Naive thymus-derived CD4-positive, alpha-beta T cell (primary cell): ENCODE data around the gene BID. TPM values are rescaled to one million over a fixed set of nuclear protein-coding genes. Genes with fewer than 3 reads are reported as not detected.
"Not testable (repeated sequence)": the region's sequence is repeated elsewhere in the genome, so short reads cannot be mapped to it uniquely, and the experiment has no call there.

Experiments used
- ATAC-seq: fragments of 150-1000 bp; cut with Tn5 transposase; 2 replicates; pipeline ENCODE4 v1.10.0; 2021; ENCODE audit warnings: mild to moderate bottlenecking, moderate library complexity
- CTCF ChIA-PET: fragments of 350-600 bp; sonication (Branson Sonifier 250); formaldehyde crosslinking; loops from one replicate; lab custom pipeline; 2021; ENCODE audit warnings: antibody characterized with exemption; lab: Charles Lee
- POLR2A ChIA-PET: fragments of 350-600 bp; sonication (Branson Sonifier 250); formaldehyde crosslinking; loops from one replicate; lab custom pipeline; 2021; ENCODE audit warnings: antibody characterized with exemption, inconsistent platforms; lab: Charles Lee
- DNase-seq, 9 donors: peaks; one replicate each; pipeline versions ENCODE4 v3.0.0 to v3.0.0-alpha.2; 2020 to 2022; ENCODE audit warnings: mixed read lengths in 1 of 9
- H3K27ac ChIP-seq: one replicate; pipeline ENCODE4 v1.7.0; 2013; ENCODE audit warnings: mild to moderate bottlenecking, low read depth, low read length, moderate library complexity
- H3K27me3 ChIP-seq, 2 donors: one replicate each; pipeline ENCODE4 v1.7.0; 2013; ENCODE audit warnings: low read length in 2 of 2, mild to moderate bottlenecking in 2 of 2, moderate library complexity in 2 of 2; ENCODE audit not compliant: control insufficient read depth in 2 of 2, insufficient read depth in 2 of 2
- H3K36me3 ChIP-seq, 3 experiments: 1 replicate in 2 of 3; 2 replicates in 1 of 3; pipeline ENCODE4 v1.7.0; 2013; ENCODE audit warnings: low read length in 3 of 3, mild to moderate bottlenecking in 3 of 3, moderate library complexity in 1 of 3; ENCODE audit not compliant: insufficient read depth in 3 of 3, control insufficient read depth in 2 of 3
- H3K4me1 ChIP-seq, 2 donors: one replicate each; pipeline ENCODE4 v1.7.0; 2013; ENCODE audit warnings: low read length in 2 of 2, mild to moderate bottlenecking in 2 of 2, moderate library complexity in 1 of 2; ENCODE audit not compliant: control insufficient read depth in 2 of 2, insufficient read depth in 2 of 2
- H3K4me3 ChIP-seq: 2 replicates; pipeline ENCODE4 v1.7.0; 2013; ENCODE audit warnings: mild to moderate bottlenecking, low read length
- H3K9me3 ChIP-seq, 3 experiments: 1 replicate in 2 of 3; 2 replicates in 1 of 3; pipeline ENCODE4 v1.7.0; 2013; ENCODE audit warnings: low read length in 3 of 3; ENCODE audit not compliant: control insufficient read depth in 2 of 3
- H3K27ac Mint-ChIP-seq, 9 donors: one replicate each; pipeline ENCODE4 v1.8.0; 2020 to 2022; ENCODE audit warnings: mixed read lengths in 9 of 9, mild to moderate bottlenecking in 8 of 9, moderate library complexity in 5 of 9, inconsistent platforms in 2 of 9
- H3K27me3 Mint-ChIP-seq, 5 donors: one replicate each; pipeline ENCODE4 v1.8.0; 2021 to 2022; ENCODE audit warnings: mixed read lengths in 5 of 5, mild to moderate bottlenecking in 1 of 5
- H3K36me3 Mint-ChIP-seq, 5 donors: one replicate each; pipeline ENCODE4 v1.8.0; 2020 to 2022; ENCODE audit warnings: mixed read lengths in 5 of 5, mild to moderate bottlenecking in 3 of 5, inconsistent platforms in 1 of 5
- H3K4me1 Mint-ChIP-seq, 7 donors: one replicate each; pipeline ENCODE4 v1.8.0; 2020 to 2022; ENCODE audit warnings: mixed read lengths in 7 of 7, mild to moderate bottlenecking in 3 of 7, inconsistent platforms in 1 of 7
- H3K4me3 Mint-ChIP-seq, 10 donors: one replicate each; pipeline ENCODE4 v1.8.0; 2020 to 2022; ENCODE audit warnings: mild to moderate bottlenecking in 10 of 10, mixed read lengths in 10 of 10, moderate library complexity in 6 of 10, inconsistent platforms in 2 of 10
- H3K9me3 Mint-ChIP-seq, 11 donors: one replicate each; pipeline ENCODE4 v1.8.0; 2020 to 2022; ENCODE audit warnings: mixed read lengths in 11 of 11, mild to moderate bottlenecking in 4 of 11, inconsistent platforms in 1 of 11, moderate library complexity in 1 of 11
- intact Hi-C, 2 donors: fragments of 100-400 bp; cut with micrococcal nuclease; formaldehyde crosslinking; loops; one replicate each; pipeline ENCODE4 v1.15.1; 2023
- polyA plus RNA-seq, 2 donors: library from polyadenylated mRNA; unstranded; fragments of 300-500 nt; fragmentation: Illumina TruSeq; gene quantifications; one replicate each; pipeline ENCODE4 v1.2.3, GENCODE V29; 2021
- total RNA-seq, 6 experiments: library from RNA in 5 of 6; stranded (reverse) in 5 of 6; gene quantifications; 1 replicate in 5 of 6; 2 replicates in 1 of 6; pipeline ENCODE4 v1.2.3 and lab custom pipeline; 2021 to 2026

BID gene
- total and polyA plus RNA-seq, 7 experiments from 2014 or later, result 15.4 to 66.2 (median 32.1) TPM

GRCh38 chr22:17697196-17697595 is 77.1 kb downstream of the BID start:
- CTCF ChIA-PET, DNase-seq, intact Hi-C loops, H3K4me3 ChIP-seq, H3K27me3 Mint-ChIP-seq, H3K27ac Mint-ChIP-seq, H3K4me3 Mint-ChIP-seq, POLR2A ChIA-PET, H3K9me3 Mint-ChIP-seq, ATAC-seq, H3K36me3 ChIP-seq, H3K4me1 ChIP-seq, H3K9me3 ChIP-seq, H3K27ac ChIP-seq, H3K27me3 ChIP-seq: not testable (repeated sequence)
- Mint-ChIP-seq H3K36me3 (peaks cover 4 to 22% (median 13%) of the 10 kb centered on the region in 5 donors), H3K4me1 (peaks cover 0 to 15% (median 10%) of the 10 kb centered on the region in 7 donors)

- peaks cover 0 to 15% (median 11%) of the 10 kb centered on the region in 7 donors for H3K4me1 Mint-ChIP-seq
- Histone ChIP-seq H3K27me3 (no peaks in the 10 kb centered on the region), H3K27ac (no peak overlapping the region), H3K4me1 (no peaks in the 10 kb centered on the region), H3K4me3 (no peak overlapping the region), H3K9me3 (no peaks in the 10 kb centered on the region), H3K36me3 (peaks cover 0 to 8% (median 0%) of the 10 kb centered on the region in 3 experiments)
- H3K27me3 Mint-ChIP-seq, result no peaks in the 10 kb centered on the region
- ChIA-PET POLR2A (no interaction called here), CTCF (interaction anchor here (0.6 kb wide), 1 partner anchor 28 kb away, joined by 3 read pairs; no protein-coding TSS in a partner anchor)
- peaks cover 4 to 26% (median 17%) of the 10 kb centered on the region in 5 donors for H3K36me3 Mint-ChIP-seq
- no peak for DNase-seq
- no peak overlapping the region for H3K27ac Mint-ChIP-seq
- H3K4me3 Mint-ChIP-seq, result no peak overlapping the region
- no peaks in the 10 kb centered on the region for H3K9me3 Mint-ChIP-seq
- ATAC-seq, result no peak
- intact Hi-C loops, result no loop called here
These were observed 78.3 kb downstream of the BID start for GRCh38 chr22:17695986-17696385.

GRCh38 chr22:17694752-17695151 is 79.5 kb downstream of the BID start:
- H3K4me3 ChIP-seq, result no peak overlapping the region
- no peak overlapping the region for H3K27ac ChIP-seq
- ChIA-PET POLR2A (no interaction called here), CTCF (no interaction called here)
- no peak for DNase-seq
- Mint-ChIP-seq H3K36me3 (peaks cover 4 to 23% (median 17%) of the 10 kb centered on the region in 5 donors), H3K27me3 (no peaks in the 10 kb centered on the region), H3K4me1 (peaks cover 0 to 15% (median 11%) of the 10 kb centered on the region in 7 donors), H3K4me3 (no peak overlapping the region), H3K9me3 (no peaks in the 10 kb centered on the region), H3K27ac (no peak overlapping the region)
- no peaks in the 10 kb centered on the region for H3K4me1 ChIP-seq
- H3K9me3 ChIP-seq, result no peaks in the 10 kb centered on the region
- intact Hi-C loops, result no loop called here
- H3K27me3 ChIP-seq, result no peaks in the 10 kb centered on the region
- no peak for ATAC-seq
- peaks cover 0 to 12% (median 0%) of the 10 kb centered on the region in 3 experiments for H3K36me3 ChIP-seq

- no peaks in the 10 kb centered on the region for H3K27me3 ChIP-seq
- DNase-seq (no peak), ATAC-seq (no peak)
- H3K27me3 Mint-ChIP-seq, result no peaks in the 10 kb centered on the region
- CTCF ChIA-PET, result no interaction called here
- no peak overlapping the region for H3K4me3 ChIP-seq
- no peaks in the 10 kb centered on the region for H3K4me1 ChIP-seq
- H3K4me3 Mint-ChIP-seq, result no peak overlapping the region
- H3K27ac Mint-ChIP-seq, result no peak overlapping the region
- intact Hi-C loops, result no loop called here
- peaks cover 0 to 15% (median 11%) of the 10 kb centered on the region in 7 donors for H3K4me1 Mint-ChIP-seq
- POLR2A ChIA-PET, result no interaction called here
- H3K9me3 ChIP-seq, result no peaks in the 10 kb centered on the region
- H3K27ac ChIP-seq, result no peak overlapping the region
- H3K36me3 ChIP-seq, result peaks cover 0 to 14% (median 0%) of the 10 kb centered on the region in 3 experiments
- H3K36me3 Mint-ChIP-seq, result peaks cover 4 to 20% (median 17%) of the 10 kb centered on the region in 5 donors
- H3K9me3 Mint-ChIP-seq, result no peaks in the 10 kb centered on the region
These were observed 80.1 kb downstream of the BID start for GRCh38 chr22:17694193-17694592.

GRCh38 chr22:17692841-17693240 is 81.4 kb downstream of the BID start:
- H3K27me3 ChIP-seq, result no peaks in the 10 kb centered on the region
- no peaks in the 10 kb centered on the region for H3K27me3 Mint-ChIP-seq
- H3K27ac Mint-ChIP-seq, result no peak overlapping the region
- ATAC-seq (no peak), DNase-seq (no peak)
- peaks cover 4 to 24% (median 17%) of the 10 kb centered on the region in 5 donors for H3K36me3 Mint-ChIP-seq
- H3K4me1 Mint-ChIP-seq, result peaks cover 0 to 10% (median 6%) of the 10 kb centered on the region in 7 donors
- H3K4me3 Mint-ChIP-seq, result no peak overlapping the region
- no peaks in the 10 kb centered on the region for H3K9me3 Mint-ChIP-seq
- ChIA-PET CTCF (interaction anchor here (0.5 to 0.7 kb wide), 2 partner anchors 45 to 760 kb away, joined by 3 to 6 read pairs; no protein-coding TSS in a partner anchor), POLR2A (interaction anchor here (0.7 kb wide), 1 partner anchor 30 kb away, joined by 4 read pairs; no protein-coding TSS in a partner anchor)
- no peak overlapping the region for H3K4me3 ChIP-seq
- intact Hi-C loops, result no loop called here
- H3K36me3 ChIP-seq, result peaks cover 0 to 17% (median 0%) of the 10 kb centered on the region in 3 experiments
- no peak overlapping the region for H3K27ac ChIP-seq
- no peaks in the 10 kb centered on the region for H3K9me3 ChIP-seq
- no peaks in the 10 kb centered on the region for H3K4me1 ChIP-seq

- intact Hi-C loops, result no loop called here
- Histone ChIP-seq H3K9me3 (no peaks in the 10 kb centered on the region), H3K27ac (no peak overlapping the region), H3K36me3 (peaks cover 0 to 12% (median 0%) of the 10 kb centered on the region in 3 experiments), H3K4me3 (no peak overlapping the region), H3K4me1 (no peaks in the 10 kb centered on the region), H3K27me3 (no peaks in the 10 kb centered on the region)
- ChIA-PET CTCF (no interaction called here), POLR2A (no interaction called here)
- H3K4me1 Mint-ChIP-seq, result peaks cover 0 to 14% (median 3%) of the 10 kb centered on the region in 7 donors
- ATAC-seq, result no peak
- no peak overlapping the region for H3K27ac Mint-ChIP-seq
- DNase-seq, result no peak
- H3K4me3 Mint-ChIP-seq, result no peak overlapping the region
- no peaks in the 10 kb centered on the region for H3K27me3 Mint-ChIP-seq
- H3K9me3 Mint-ChIP-seq, result no peaks in the 10 kb centered on the region
- H3K36me3 Mint-ChIP-seq, result peaks cover 0 to 11% (median 3%) of the 10 kb centered on the region in 5 donors
These were observed 90.0 kb downstream of the BID start for GRCh38 chr22:17684245-17684644.
